Activated gamma-delta T cell (primary cell): ENCODE measurements around the gene MORC2.

Source experiments
- DNase-seq: peaks from one replicate; lab custom pipeline; 2025; lab: John Stamatoyannopoulos, UW

MORC2 gene

GRCh38 chr22:30949934-30950660, 18.5 kb downstream of the MORC2 start:
- no peak for DNase-seq

GRCh38 chr22:30948930-30949342, 19.6 kb downstream of the MORC2 start:
- no peak for DNase-seq

- no peak for DNase-seq
These were observed 20.6 kb downstream of the MORC2 start for GRCh38 chr22:30947816-30948454.

GRCh38 chr22:30947173-30947815, 21.3 kb downstream of the MORC2 start:
- no peak for DNase-seq

- no peak for DNase-seq
These were observed 22.2 kb downstream of the MORC2 start for GRCh38 chr22:30946354-30946753.

- no peak for DNase-seq
These were observed 22.9 kb downstream of the MORC2 start for GRCh38 chr22:30945653-30946052.

GRCh38 chr22:30944986-30945385, 23.6 kb downstream of the MORC2 start:
- DNase-seq = no peak

- DNase-seq = no peak
These were observed 25.2 kb downstream of the MORC2 start for GRCh38 chr22:30943368-30943767.

- DNase-seq = no peak
These were observed 27.2 kb downstream of the MORC2 start for GRCh38 chr22:30941363-30941740.

- DNase-seq = no peak
These were observed 27.8 kb downstream of the MORC2 start for GRCh38 chr22:30940685-30941362.

- no peak for DNase-seq
These were observed 34.5 kb downstream of the MORC2 start for GRCh38 chr22:30934053-30934452.

GRCh38 chr22:30933457-30933856, 35.1 kb downstream of the MORC2 start:
- no peak for DNase-seq

GRCh38 chr22:30932661-30933060, 35.9 kb downstream of the MORC2 start:
- no peak for DNase-seq

- DNase-seq = no peak
These were observed 36.9 kb downstream of the MORC2 start for GRCh38 chr22:30931541-30932300.

GRCh38 chr22:30930228-30930627, 38.3 kb downstream of the MORC2 start:
- DNase-seq = no peak

GRCh38 chr22:30928401-30928800, 40.2 kb downstream of the MORC2 start:
- DNase-seq = no peak

GRCh38 chr22:30927806-30928205, 40.8 kb downstream of the MORC2 start:
- no peak for DNase-seq

- DNase-seq = no peak
These were observed 41.9 kb downstream of the MORC2 start for GRCh38 chr22:30926706-30927105.

- no peak for DNase-seq
These were observed 42.9 kb downstream of the MORC2 start for GRCh38 chr22:30925667-30926066.

GRCh38 chr22:30923168-30923900, 45.2 kb downstream of the MORC2 start:
- DNase-seq = no peak

GRCh38 chr22:30922151-30922611, 46.4 kb downstream of the MORC2 start:
- DNase-seq = peak; percentile 60
